ENCODE data around the gene KNCN. TPM values are rescaled to one million over a fixed set of nuclear protein-coding genes. Genes with fewer than 3 reads are reported as not detected.

The KNCN gene
- total RNA-seq, 1 donor from 2014 or later, result not detected

DNA sequence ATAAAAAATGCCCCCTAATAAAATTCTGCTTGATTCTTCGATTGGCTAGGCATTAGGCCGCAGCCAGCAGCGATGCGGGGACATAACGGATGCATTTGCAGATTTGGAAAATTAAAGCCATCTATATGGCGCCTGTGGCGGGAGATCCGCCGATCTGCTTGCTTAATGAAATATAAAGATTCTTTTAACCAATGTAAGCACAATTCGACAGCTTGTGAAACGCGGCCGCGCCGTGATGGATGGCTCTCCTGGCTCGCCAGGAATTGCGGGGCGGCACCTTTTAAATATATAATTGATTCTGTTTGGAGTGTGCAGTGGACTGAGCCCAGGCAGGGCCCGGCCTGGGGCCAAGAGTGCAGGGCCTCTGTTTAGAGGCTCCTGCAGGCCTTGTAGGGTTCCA is 53.8 kb downstream of the KNCN start:
- DNase-seq, result no peak

- no peak for DNase-seq
Measured at GRCh38 chr1:46497020-46497419, 54.4 kb downstream of the KNCN start.

- no peak for DNase-seq
Measured at GRCh38 chr1:46496505-46496904, 54.9 kb downstream of the KNCN start.

DNA sequence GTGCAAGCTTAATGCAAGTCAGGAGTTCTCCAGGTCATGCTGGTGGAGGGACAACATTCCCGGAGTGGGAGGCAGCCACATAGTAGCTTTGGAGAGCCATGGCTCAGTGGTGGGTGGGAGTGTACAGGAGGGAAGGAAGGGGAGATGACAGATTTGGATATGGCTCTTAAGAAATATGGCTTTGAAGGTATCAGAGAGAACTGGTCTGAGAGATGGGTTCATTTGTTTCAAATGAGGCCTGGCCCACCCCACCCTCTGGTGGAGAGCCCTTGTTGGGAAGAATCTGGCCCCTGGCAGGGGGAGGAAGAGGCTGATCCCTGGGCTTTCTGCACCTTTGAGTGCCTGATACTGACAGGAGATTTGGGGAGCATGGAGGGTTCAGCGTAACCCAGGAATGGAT is 55.7 kb downstream of the KNCN start:
- no peak for DNase-seq

Other genes starting within 250 kb of the KNCN start
- gene LRRC41, start 248.0 kb downstream of the KNCN start, total RNA-seq, result 48.4 TPM
- gene UQCRH, start 247.9 kb downstream of the KNCN start, total RNA-seq, result 353 TPM
- 14.2 TPM for gene NSUN4, start 210.8 kb downstream of the KNCN start, total RNA-seq
- gene FAAH, start 157.3 kb downstream of the KNCN start, total RNA-seq, result 11.2 TPM
- gene DMBX1, start 61.8 kb downstream of the KNCN start, total RNA-seq, result not detected
- gene MKNK1, start 52.6 kb upstream of the KNCN start, total RNA-seq, result 27.0 TPM
- 8.9 TPM for gene MOB3C, start 65.2 kb upstream of the KNCN start, total RNA-seq
- gene ATPAF1, start 116.7 kb upstream of the KNCN start, total RNA-seq, result 30.3 TPM
- gene TEX38, start 120.2 kb upstream of the KNCN start, total RNA-seq, result not detected
- 62.9 TPM for gene EFCAB14, start 167.5 kb upstream of the KNCN start, total RNA-seq
- 7.4 TPM for gene CYP4B1, start 247.4 kb upstream of the KNCN start, total RNA-seq

Measured in skin of body (tissue), 2 donors.